Measurements from ENCODE around the gene BRSK2. TPM values are rescaled to one million over a fixed set of nuclear protein-coding genes. Genes with fewer than 3 reads are reported as not detected.

BRSK2 gene
- total RNA-seq, 1 experiment from 2014 or later = 32.2 TPM

DNA sequence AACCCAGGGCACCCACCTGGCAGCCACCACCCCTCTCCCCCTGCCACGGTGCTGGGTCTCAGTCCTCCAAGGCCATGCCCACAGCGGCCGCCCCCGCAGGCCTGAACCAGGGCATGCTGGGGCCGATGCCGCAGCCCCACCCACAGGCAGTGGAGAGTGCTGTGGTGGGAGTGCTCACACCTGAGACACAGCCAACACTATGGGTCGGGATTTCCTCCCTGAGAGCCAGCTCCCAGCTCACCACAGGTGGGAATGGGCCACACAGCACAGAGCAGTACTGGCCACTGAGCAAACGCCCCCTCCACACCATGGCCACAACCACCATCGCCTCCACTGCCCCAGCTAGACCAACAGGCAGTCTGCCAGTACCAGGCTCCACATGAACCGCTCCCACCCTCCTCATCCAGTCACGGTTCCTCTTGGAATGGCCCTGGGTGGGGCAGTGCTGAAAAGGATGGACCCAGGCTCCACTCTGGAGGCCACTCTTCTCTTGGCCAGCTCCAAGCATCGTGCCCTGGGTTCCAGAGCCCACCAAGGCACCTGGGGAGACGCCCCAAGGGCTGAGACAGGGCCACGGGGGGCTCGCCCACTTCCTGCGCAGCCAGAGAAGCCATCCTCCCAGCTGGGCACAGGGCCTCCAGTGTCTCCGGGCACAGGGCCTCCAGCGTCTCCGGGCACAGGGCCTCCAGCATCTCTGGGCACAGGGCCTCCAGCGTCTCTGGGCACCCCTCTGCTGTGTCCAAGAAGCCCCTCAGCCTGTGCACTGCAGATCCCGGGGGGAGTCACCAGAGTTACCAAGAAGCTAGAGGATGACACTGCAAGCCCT, 82.7 kb downstream of the BRSK2 start:
- CTCF ChIA-PET = no interaction called here

DNA sequence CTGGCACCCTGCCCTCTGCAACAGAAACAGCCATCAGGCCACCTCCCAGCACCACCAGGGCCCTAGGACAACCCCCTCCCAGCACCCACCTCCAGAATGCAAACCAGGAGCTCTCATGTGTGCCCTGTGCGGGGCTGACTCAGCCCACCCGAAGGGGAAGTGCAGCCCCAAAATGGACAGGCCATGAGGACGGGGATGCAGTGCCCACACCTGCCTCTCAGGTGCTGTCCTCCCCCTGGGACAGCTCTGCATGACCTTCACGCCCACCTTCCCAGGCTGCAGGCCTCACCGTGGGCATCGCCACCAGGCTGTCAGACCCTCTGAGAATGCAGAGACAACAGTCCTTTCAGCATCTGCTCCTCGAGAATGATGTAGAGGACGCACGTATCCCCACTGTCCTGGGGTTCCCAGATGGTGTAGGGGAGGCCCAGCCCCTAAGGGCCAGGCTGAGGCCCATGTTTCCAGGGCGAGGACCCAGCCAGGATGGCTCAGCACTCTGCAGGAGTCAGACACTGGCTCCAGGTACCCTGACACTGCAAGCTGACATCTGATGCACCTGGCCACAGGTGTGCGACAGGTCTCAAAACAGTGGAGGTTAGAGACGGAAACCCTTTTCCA, 83.4 kb downstream of the BRSK2 start:
- BruUV-seq (replicated peaks) = no TSS peak
- Histone ChIP-seq H3K4me1 (ENCODE audit: control insufficient read depth, insufficient read depth, low read length) (no peaks in the 10 kb centered on the region), H3K4me3 (ENCODE audit: low read depth in 2 of 2, low read length in 2 of 2) (no peak overlapping the region), H3K36me3 (ENCODE audit: control insufficient read depth, insufficient read depth, low read length) (no peaks in the 10 kb centered on the region), H3K27me3 (ENCODE audit: control insufficient read depth, insufficient read depth, low read length) (no peaks in the 10 kb centered on the region), H3K9me3 (ENCODE audit: control insufficient read depth, insufficient read depth, low read depth, low read length) (no peaks in the 10 kb centered on the region), H3K27ac (ENCODE audit: low read length) (no peak overlapping the region)
- in situ Hi-C loops (cut with HindIII; ENCODE audit: low pct_unique_long_range_greater_than_20kb, low sequenced_read_pairs) (no loop called here), intact Hi-C loops (cut with micrococcal nuclease; ENCODE audit: unreplicated experiment) (no loop called here)
- TF ChIP-seq TCF7L2 (IDR thresholded peaks at IDR 0.05; ENCODE audit: low read depth, low read length) = no peak
- TF ChIP-seq, protein P1, sequence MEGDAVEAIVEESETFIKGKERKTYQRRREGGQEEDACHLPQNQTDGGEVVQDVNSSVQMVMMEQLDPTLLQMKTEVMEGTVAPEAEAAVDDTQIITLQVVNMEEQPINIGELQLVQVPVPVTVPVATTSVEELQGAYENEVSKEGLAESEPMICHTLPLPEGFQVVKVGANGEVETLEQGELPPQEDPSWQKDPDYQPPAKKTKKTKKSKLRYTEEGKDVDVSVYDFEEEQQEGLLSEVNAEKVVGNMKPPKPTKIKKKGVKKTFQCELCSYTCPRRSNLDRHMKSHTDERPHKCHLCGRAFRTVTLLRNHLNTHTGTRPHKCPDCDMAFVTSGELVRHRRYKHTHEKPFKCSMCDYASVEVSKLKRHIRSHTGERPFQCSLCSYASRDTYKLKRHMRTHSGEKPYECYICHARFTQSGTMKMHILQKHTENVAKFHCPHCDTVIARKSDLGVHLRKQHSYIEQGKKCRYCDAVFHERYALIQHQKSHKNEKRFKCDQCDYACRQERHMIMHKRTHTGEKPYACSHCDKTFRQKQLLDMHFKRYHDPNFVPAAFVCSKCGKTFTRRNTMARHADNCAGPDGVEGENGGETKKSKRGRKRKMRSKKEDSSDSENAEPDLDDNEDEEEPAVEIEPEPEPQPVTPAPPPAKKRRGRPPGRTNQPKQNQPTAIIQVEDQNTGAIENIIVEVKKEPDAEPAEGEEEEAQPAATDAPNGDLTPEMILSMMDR (IDR thresholded peaks at IDR 0.05) = no peak
- no peak for TF ChIP-seq SIN3A (IDR thresholded peaks at IDR 0.05; ENCODE audit: borderline replicate concordance, insufficient read depth, low read depth, low read length)
- TF ChIP-seq, protein P2, sequence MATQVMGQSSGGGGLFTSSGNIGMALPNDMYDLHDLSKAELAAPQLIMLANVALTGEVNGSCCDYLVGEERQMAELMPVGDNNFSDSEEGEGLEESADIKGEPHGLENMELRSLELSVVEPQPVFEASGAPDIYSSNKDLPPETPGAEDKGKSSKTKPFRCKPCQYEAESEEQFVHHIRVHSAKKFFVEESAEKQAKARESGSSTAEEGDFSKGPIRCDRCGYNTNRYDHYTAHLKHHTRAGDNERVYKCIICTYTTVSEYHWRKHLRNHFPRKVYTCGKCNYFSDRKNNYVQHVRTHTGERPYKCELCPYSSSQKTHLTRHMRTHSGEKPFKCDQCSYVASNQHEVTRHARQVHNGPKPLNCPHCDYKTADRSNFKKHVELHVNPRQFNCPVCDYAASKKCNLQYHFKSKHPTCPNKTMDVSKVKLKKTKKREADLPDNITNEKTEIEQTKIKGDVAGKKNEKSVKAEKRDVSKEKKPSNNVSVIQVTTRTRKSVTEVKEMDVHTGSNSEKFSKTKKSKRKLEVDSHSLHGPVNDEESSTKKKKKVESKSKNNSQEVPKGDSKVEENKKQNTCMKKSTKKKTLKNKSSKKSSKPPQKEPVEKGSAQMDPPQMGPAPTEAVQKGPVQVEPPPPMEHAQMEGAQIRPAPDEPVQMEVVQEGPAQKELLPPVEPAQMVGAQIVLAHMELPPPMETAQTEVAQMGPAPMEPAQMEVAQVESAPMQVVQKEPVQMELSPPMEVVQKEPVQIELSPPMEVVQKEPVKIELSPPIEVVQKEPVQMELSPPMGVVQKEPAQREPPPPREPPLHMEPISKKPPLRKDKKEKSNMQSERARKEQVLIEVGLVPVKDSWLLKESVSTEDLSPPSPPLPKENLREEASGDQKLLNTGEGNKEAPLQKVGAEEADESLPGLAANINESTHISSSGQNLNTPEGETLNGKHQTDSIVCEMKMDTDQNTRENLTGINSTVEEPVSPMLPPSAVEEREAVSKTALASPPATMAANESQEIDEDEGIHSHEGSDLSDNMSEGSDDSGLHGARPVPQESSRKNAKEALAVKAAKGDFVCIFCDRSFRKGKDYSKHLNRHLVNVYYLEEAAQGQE (IDR thresholded peaks at IDR 0.05; ENCODE audit: insufficient read depth in 1 of 2, low read depth in 2 of 2, low read length in 1 of 2) = no peak
- no peak for TF ChIP-seq POLR2AphosphoS5 (IDR thresholded peaks at IDR 0.05; ENCODE audit: low read depth, low read length)
- DNase-seq (ENCODE audit: low read depth, low spot score) (no peak), ATAC-seq (no peak)
- CTCF ChIA-PET = no interaction called here
- POLR2A ChIA-PET = no interaction called here

More for the DNA sequence above, 82.7 kb downstream of the BRSK2 start:
- DNase-seq (ENCODE audit: low read depth, low spot score) (no peak), ATAC-seq (no peak)
- TF ChIP-seq POLR2AphosphoS5 (IDR thresholded peaks at IDR 0.05; ENCODE audit: low read depth, low read length) (no peak), SIN3A (IDR thresholded peaks at IDR 0.05; ENCODE audit: borderline replicate concordance, insufficient read depth, low read depth, low read length) (no peak), TCF7L2 (IDR thresholded peaks at IDR 0.05; ENCODE audit: low read depth, low read length) (no peak)
- TF ChIP-seq, protein P2 (IDR thresholded peaks at IDR 0.05; ENCODE audit: insufficient read depth in 1 of 2, low read depth in 2 of 2, low read length in 1 of 2) = no peak
- TF ChIP-seq, protein P1 (IDR thresholded peaks at IDR 0.05) = no peak
- Histone ChIP-seq H3K4me1 (ENCODE audit: control insufficient read depth, insufficient read depth, low read length) (no peaks in the 10 kb centered on the region), H3K27me3 (ENCODE audit: control insufficient read depth, insufficient read depth, low read length) (no peaks in the 10 kb centered on the region), H3K27ac (ENCODE audit: low read length) (no peak overlapping the region), H3K36me3 (ENCODE audit: control insufficient read depth, insufficient read depth, low read length) (no peaks in the 10 kb centered on the region), H3K9me3 (ENCODE audit: control insufficient read depth, insufficient read depth, low read depth, low read length) (no peaks in the 10 kb centered on the region), H3K4me3 (ENCODE audit: low read depth in 2 of 2, low read length in 2 of 2) (no peak overlapping the region)
- intact Hi-C loops (cut with micrococcal nuclease; ENCODE audit: unreplicated experiment) (no loop called here), in situ Hi-C loops (cut with HindIII; ENCODE audit: low pct_unique_long_range_greater_than_20kb, low sequenced_read_pairs) (no loop called here)
- no TSS peak for BruUV-seq (replicated peaks)
- POLR2A ChIA-PET = no interaction called here
